Endothelial cell of umbilical vein (primary cell): ENCODE results near the gene RAI2.

Experiments
- POLR2AphosphoS5 ChIP-seq: IDR thresholded peaks from 2 replicates; pipeline ENCODE4 v1.6.1; 2012; ENCODE audit warnings: low read depth, mild to moderate bottlenecking, control low read depth, low read length, moderate library complexity; ENCODE audit not compliant: insufficient read depth
- TF ChIP-seq, protein P1 (sequence below), 2 donors: IDR thresholded peaks; 1 replicate in 1 of 2; 2 replicates in 1 of 2; pipeline ENCODE4 v1.5.1; 2011; ENCODE audit warnings: low read length in 2 of 2, mild to moderate bottlenecking in 2 of 2, moderate library complexity in 2 of 2, control low read depth in 1 of 2, inconsistent platforms in 1 of 2, low read depth in 1 of 2; ENCODE audit not compliant: insufficient read depth in 1 of 2; ENCODE audit errors: extremely low read depth in 1 of 2

DNA sequence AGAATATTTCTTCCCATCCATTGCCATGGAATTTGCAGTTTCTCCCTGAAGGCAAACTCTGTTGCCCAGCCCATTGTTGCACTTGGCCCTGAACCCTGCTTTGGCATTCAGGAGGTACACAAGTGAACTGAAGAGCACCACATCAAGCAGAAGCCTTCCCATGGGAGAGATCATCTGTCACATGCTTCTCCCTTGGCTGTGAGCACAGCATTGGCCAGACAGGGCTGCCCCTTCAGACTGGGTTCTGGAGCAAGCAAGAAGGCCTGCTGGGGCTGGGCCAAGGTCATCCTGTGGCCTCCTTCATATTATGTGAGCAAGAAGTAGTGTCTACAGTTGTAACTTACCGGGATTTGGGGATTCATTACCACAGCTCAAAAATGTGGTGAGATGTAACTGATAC lies 101.1 kb downstream of the RAI2 start:
- no peak for TF ChIP-seq POLR2AphosphoS5
- TF ChIP-seq, protein P1, sequence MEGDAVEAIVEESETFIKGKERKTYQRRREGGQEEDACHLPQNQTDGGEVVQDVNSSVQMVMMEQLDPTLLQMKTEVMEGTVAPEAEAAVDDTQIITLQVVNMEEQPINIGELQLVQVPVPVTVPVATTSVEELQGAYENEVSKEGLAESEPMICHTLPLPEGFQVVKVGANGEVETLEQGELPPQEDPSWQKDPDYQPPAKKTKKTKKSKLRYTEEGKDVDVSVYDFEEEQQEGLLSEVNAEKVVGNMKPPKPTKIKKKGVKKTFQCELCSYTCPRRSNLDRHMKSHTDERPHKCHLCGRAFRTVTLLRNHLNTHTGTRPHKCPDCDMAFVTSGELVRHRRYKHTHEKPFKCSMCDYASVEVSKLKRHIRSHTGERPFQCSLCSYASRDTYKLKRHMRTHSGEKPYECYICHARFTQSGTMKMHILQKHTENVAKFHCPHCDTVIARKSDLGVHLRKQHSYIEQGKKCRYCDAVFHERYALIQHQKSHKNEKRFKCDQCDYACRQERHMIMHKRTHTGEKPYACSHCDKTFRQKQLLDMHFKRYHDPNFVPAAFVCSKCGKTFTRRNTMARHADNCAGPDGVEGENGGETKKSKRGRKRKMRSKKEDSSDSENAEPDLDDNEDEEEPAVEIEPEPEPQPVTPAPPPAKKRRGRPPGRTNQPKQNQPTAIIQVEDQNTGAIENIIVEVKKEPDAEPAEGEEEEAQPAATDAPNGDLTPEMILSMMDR (IDR thresholded peaks at IDR 0.05; ENCODE audit: extremely low read depth in 1 of 2, insufficient read depth in 1 of 2, low read depth in 1 of 2, low read length in 2 of 2), result no peak
